C4-2B (cell line): ENCODE measurements around the gene CPNE8.

Experiments
- ZFX ChIP-seq: fragments of 450-650 bp; IDR thresholded peaks from 2 replicates; pipeline ENCODE4 v1.6.1; 2017
- TF ChIP-seq, protein P1 (sequence below): fragments of 450-650 bp; conservative IDR thresholded peaks from 2 replicates; pipeline ENCODE4 v1.5.1; 2017; ENCODE audit warnings: mild to moderate bottlenecking

- TF ChIP-seq, protein P1, sequence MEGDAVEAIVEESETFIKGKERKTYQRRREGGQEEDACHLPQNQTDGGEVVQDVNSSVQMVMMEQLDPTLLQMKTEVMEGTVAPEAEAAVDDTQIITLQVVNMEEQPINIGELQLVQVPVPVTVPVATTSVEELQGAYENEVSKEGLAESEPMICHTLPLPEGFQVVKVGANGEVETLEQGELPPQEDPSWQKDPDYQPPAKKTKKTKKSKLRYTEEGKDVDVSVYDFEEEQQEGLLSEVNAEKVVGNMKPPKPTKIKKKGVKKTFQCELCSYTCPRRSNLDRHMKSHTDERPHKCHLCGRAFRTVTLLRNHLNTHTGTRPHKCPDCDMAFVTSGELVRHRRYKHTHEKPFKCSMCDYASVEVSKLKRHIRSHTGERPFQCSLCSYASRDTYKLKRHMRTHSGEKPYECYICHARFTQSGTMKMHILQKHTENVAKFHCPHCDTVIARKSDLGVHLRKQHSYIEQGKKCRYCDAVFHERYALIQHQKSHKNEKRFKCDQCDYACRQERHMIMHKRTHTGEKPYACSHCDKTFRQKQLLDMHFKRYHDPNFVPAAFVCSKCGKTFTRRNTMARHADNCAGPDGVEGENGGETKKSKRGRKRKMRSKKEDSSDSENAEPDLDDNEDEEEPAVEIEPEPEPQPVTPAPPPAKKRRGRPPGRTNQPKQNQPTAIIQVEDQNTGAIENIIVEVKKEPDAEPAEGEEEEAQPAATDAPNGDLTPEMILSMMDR, result no peak
- TF ChIP-seq ZFX, result no peak
These were observed 583 bp downstream of the CPNE8 start for GRCh38 chr12:38904537-38905479.
